ENCODE measurements around the gene PPP3R1. TPM values are rescaled to one million over a fixed set of nuclear protein-coding genes. Genes with fewer than 3 reads are reported as not detected.

The PPP3R1 gene
- total and polyA plus RNA-seq, 10 of the 15 experiments (the other 5 are each of a cell fraction or from before 2014, with no cell fraction given), result 1.5 to 61.0 (median 15.8) TPM

- peak; percentile 26 for TF ChIP-seq BCL3 (IDR thresholded peaks at IDR 0.05; ENCODE audit: borderline replicate concordance, insufficient read depth, low read depth, low read length, poor library complexity, severe bottlenecking)
- no peak for TF ChIP-seq CHD2 (IDR thresholded peaks at IDR 0.05; ENCODE audit: borderline replicate concordance, low read depth, low read length)
- no peak for TF ChIP-seq NR2C2 (IDR thresholded peaks at IDR 0.05; ENCODE audit: borderline replicate concordance, control insufficient read depth, insufficient read length, low read depth)
- no peak for TF ChIP-seq TCF12 (IDR thresholded peaks at IDR 0.05; ENCODE audit: low read depth, low read length)
- no peak for TF ChIP-seq NR2C1 (IDR thresholded peaks at IDR 0.05)
- no peak for TF ChIP-seq HSF1 (IDR thresholded peaks at IDR 0.05; ENCODE audit: low read depth, low read length)
- peak; percentile 80; the same call in 1 of the 2 replicates for TF ChIP-seq MTA3 (IDR thresholded peaks at IDR 0.05; ENCODE audit: borderline replicate concordance, low read length)
- TF ChIP-seq RBBP5 (conservative IDR thresholded peaks at IDR 0.05), result no peak
- TF ChIP-seq POLR2AphosphoS5 (IDR thresholded peaks at IDR 0.05; ENCODE audit: low read length), result no peak
- no peak for TF ChIP-seq ZBTB4 (CRISPR knock-in tag; IDR thresholded peaks at IDR 0.05)
- TF ChIP-seq RUNX3 (IDR thresholded peaks at IDR 0.05; ENCODE audit: low read length), result peak; percentile 94
- TF ChIP-seq MEF2A (IDR thresholded peaks at IDR 0.05; ENCODE audit: insufficient read depth, low read depth, low read length), result peak; percentile 94
- no peak for TF ChIP-seq E2F8 (IDR thresholded peaks at IDR 0.05; ENCODE audit: low read depth, partially characterized antibody)
- TF ChIP-seq MTA2 (IDR thresholded peaks at IDR 0.05; ENCODE audit: low read depth), result peak; percentile 88
- TF ChIP-seq JUND (IDR thresholded peaks at IDR 0.05; ENCODE audit: low read depth, low read length), result no peak
- no peak for TF ChIP-seq ZBTB33 (IDR thresholded peaks at IDR 0.05)
- no peak for TF ChIP-seq MYC (IDR thresholded peaks at IDR 0.05; ENCODE audit: insufficient read depth, insufficient read length, insufficient replicate concordance, low read length, severe bottlenecking)
- 0 out of 4 replicates have a peak, but pooled peaks of 1 of the 2 experiments have one; percentile 18 for TF ChIP-seq BHLHE40 (IDR thresholded peaks at IDR 0.05; ENCODE audit: borderline replicate concordance in 1 of 2, low read depth in 2 of 2, low read length in 1 of 2)
- no peak for TF ChIP-seq SP1 (IDR thresholded peaks at IDR 0.05; ENCODE audit: low read depth, low read length)
- TF ChIP-seq NBN (IDR thresholded peaks at IDR 0.05), result peak; percentile 55; the same call in 1 of the 2 replicates
These were observed 38.0 kb downstream of the PPP3R1 start (continued) for GRCh38 chr2:68214381-68214780.

Data from GM12878 (cell line).